22Rv1 (cell line): ENCODE results near the gene FAM25G.

ENCODE experiments used
- H3K27ac ChIP-seq: fragments of 450-650 bp; 2 replicates; pipeline ENCODE4 v1.5.1; 2017
- CTCF ChIP-seq: fragments of 450-650 bp; IDR thresholded peaks from 2 replicates; pipeline ENCODE4 v1.5.1; 2017; ENCODE audit warnings: mild to moderate bottlenecking
- ZFX ChIP-seq: fragments of 450-650 bp; IDR thresholded peaks from 2 replicates; pipeline ENCODE4 v1.6.1; 2017; ENCODE audit warnings: antibody characterized with exemption, borderline replicate concordance

The FAM25G gene

GRCh38 chr10:47443145-47443544 lies 48.4 kb downstream of the FAM25G start:
- TF ChIP-seq CTCF (no peak), ZFX (no peak)
- H3K27ac ChIP-seq = no peak overlapping the region

GRCh38 chr10:47442351-47442750 lies 49.1 kb downstream of the FAM25G start:
- H3K27ac ChIP-seq = no peak overlapping the region
- no peak for TF ChIP-seq CTCF
- TF ChIP-seq ZFX = no peak

- TF ChIP-seq ZFX (no peak), CTCF (no peak)
- H3K27ac ChIP-seq = no peak overlapping the region
Measured at GRCh38 chr10:47441938-47442337, 49.6 kb downstream of the FAM25G start.

- no peak overlapping the region for H3K27ac ChIP-seq
- TF ChIP-seq ZFX (no peak), CTCF (no peak)
Measured at GRCh38 chr10:47440207-47440606, 51.3 kb downstream of the FAM25G start.

- H3K27ac ChIP-seq = no peak overlapping the region
- TF ChIP-seq ZFX = no peak
- peak; percentile 83 for TF ChIP-seq CTCF
Measured at GRCh38 chr10:47438857-47439474, 52.5 kb downstream of the FAM25G start.
